Ascending aorta (tissue), 2 donors: ENCODE data around the gene NOS1AP. TPM values are rescaled to one million over a fixed set of nuclear protein-coding genes. Genes with fewer than 3 reads are reported as not detected.
A peak's percentile ranks its signal among the peaks of the same experiment; 100 is the strongest.

Experiments
- DNase-seq, 2 donors: peaks; one replicate each; pipeline ENCODE4 v3.0.0-alpha.2; 2019; ENCODE audit warnings: low spot score in 2 of 2
- H3K27ac ChIP-seq, 2 donors: fragments of 200-600 bp; sonication (generic); one replicate each; pipeline ENCODE4 v1.5.1; 2016 to 2017; ENCODE audit warnings: mild to moderate bottlenecking in 1 of 2
- H3K27me3 ChIP-seq: fragments of 200-600 bp; sonication (generic); one replicate; pipeline ENCODE4 v1.5.1; 2017
- H3K36me3 ChIP-seq, 2 donors: fragments of 200-600 bp; sonication (generic); one replicate each; pipeline ENCODE4 v1.5.1; 2016
- H3K4me1 ChIP-seq, 2 donors: fragments of 200-600 bp; sonication (generic); one replicate each; pipeline ENCODE4 v1.5.1; 2016 to 2017; ENCODE audit warnings: mild to moderate bottlenecking in 1 of 2
- H3K4me3 ChIP-seq, 2 donors: fragments of 200-600 bp; sonication (generic); one replicate each; pipeline ENCODE4 v1.5.1; 2016 to 2017; ENCODE audit warnings: mild to moderate bottlenecking in 1 of 2
- H3K9me3 ChIP-seq, 2 donors: fragments of 200-600 bp; sonication (generic); one replicate each; pipeline ENCODE4 v1.5.1; 2016
- CTCF ChIP-seq, 3 experiments: fragments of 200-600 bp in 2 of 3; fragments of 450-650 bp in 1 of 3; sonication (generic) in 2 of 3; IDR thresholded peaks; one replicate each; pipeline ENCODE4 v1.5.1; 2016 to 2019; ENCODE audit warnings: antibody characterized with exemption in 3 of 3, mild to moderate bottlenecking in 1 of 3, moderate library complexity in 1 of 3
- intact Hi-C: fragments of 100-400 bp; cut with DNase I; formaldehyde crosslinking; loops from one replicate; pipeline ENCODE4 v1.15.1; 2023
- total RNA-seq: library from RNA; depleted of rRNA; stranded (reverse); fragments of >200 nt; gene quantifications from one replicate; pipeline ENCODE4 v1.1.0, GENCODE V29; 2016

The NOS1AP gene
- total RNA-seq, 1 donor from 2014 or later: 5.0 TPM

- H3K36me3 ChIP-seq: no peaks in the 10 kb centered on the region
- no peaks in the 10 kb centered on the region for H3K9me3 ChIP-seq
- H3K4me1 ChIP-seq: peaks cover 0 to 24% of the 10 kb centered on the region in 2 donors
- peak in 1 of 3 experiments; percentile 13 for TF ChIP-seq CTCF (IDR thresholded peaks at IDR 0.05)
- DNase-seq: peak in 1 of 2 donors; percentile 63
- peak overlapping the region; percentile 37 to 58 for H3K27ac ChIP-seq
- H3K27me3 ChIP-seq: no peaks in the 10 kb centered on the region
- H3K4me3 ChIP-seq: peak overlapping the region in 1 of 2 donors; percentile 32
- intact Hi-C loops: no loop called here
Measured at GRCh38 chr1:162206749-162207635, 137.5 kb downstream of the NOS1AP start.

- H3K4me3 ChIP-seq: no peak overlapping the region
- DNase-seq: no peak
- H3K27me3 ChIP-seq: no peaks in the 10 kb centered on the region
- H3K36me3 ChIP-seq: no peaks in the 10 kb centered on the region
- intact Hi-C loops: no loop called here
- H3K4me1 ChIP-seq: peaks cover 0 to 29% of the 10 kb centered on the region in 2 donors
- TF ChIP-seq CTCF (IDR thresholded peaks at IDR 0.05): no peak
- H3K27ac ChIP-seq: no peak overlapping the region
- no peaks in the 10 kb centered on the region for H3K9me3 ChIP-seq
Measured at GRCh38 chr1:162207862-162208261, 138.4 kb downstream of the NOS1AP start.

GRCh38 chr1:162210196-162210595, 140.7 kb downstream of the NOS1AP start:
- peaks cover 0 to 39% of the 10 kb centered on the region in 2 donors for H3K4me1 ChIP-seq
- H3K4me3 ChIP-seq: no peak overlapping the region
- DNase-seq: no peak
- TF ChIP-seq CTCF (IDR thresholded peaks at IDR 0.05): no peak
- H3K27ac ChIP-seq: no peak overlapping the region
- H3K9me3 ChIP-seq: no peaks in the 10 kb centered on the region
- no peaks in the 10 kb centered on the region for H3K36me3 ChIP-seq
- no peaks in the 10 kb centered on the region for H3K27me3 ChIP-seq
- intact Hi-C loops: loop anchor here (5.0 kb wide), 1 partner anchor 138 kb away; no protein-coding TSS in a partner anchor

- TF ChIP-seq CTCF (IDR thresholded peaks at IDR 0.05): no peak
- Histone ChIP-seq H3K4me1 (peaks cover 0 to 29% of the 10 kb centered on the region in 2 donors), H3K27me3 (no peaks in the 10 kb centered on the region), H3K36me3 (no peaks in the 10 kb centered on the region), H3K9me3 (no peaks in the 10 kb centered on the region), H3K27ac (peak overlapping the region; percentile 30 to 55), H3K4me3 (no peak overlapping the region)
- DNase-seq: no peak
- intact Hi-C loops: loop anchor here (5.0 kb wide), 1 partner anchor 140 kb away; no protein-coding TSS in a partner anchor
Measured at GRCh38 chr1:162212713-162213112, 143.2 kb downstream of the NOS1AP start.

GRCh38 chr1:162213281-162213912, 143.9 kb downstream of the NOS1AP start:
- peaks cover 0 to 31% of the 10 kb centered on the region in 2 donors for H3K4me1 ChIP-seq
- intact Hi-C loops: loop anchor here (5.0 kb wide), 1 partner anchor 141 kb away; no protein-coding TSS in a partner anchor
- no peaks in the 10 kb centered on the region for H3K27me3 ChIP-seq
- TF ChIP-seq CTCF (IDR thresholded peaks at IDR 0.05): no peak
- H3K4me3 ChIP-seq: no peak overlapping the region
- no peaks in the 10 kb centered on the region for H3K36me3 ChIP-seq
- peak in 1 of 2 donors; percentile 83 for DNase-seq
- H3K27ac ChIP-seq: peak overlapping the region; percentile 30 to 55
- no peaks in the 10 kb centered on the region for H3K9me3 ChIP-seq
